ENCODE data around the gene COL13A1.

COL13A1 gene

GRCh38 chr10:69791812-69792211 is 9.9 kb upstream of the COL13A1 start:
- no peak overlapping the region for H3K27ac ChIP-seq (ENCODE audit: low read depth, low read length)

GRCh38 chr10:69792341-69792740 is 9.4 kb upstream of the COL13A1 start:
- Histone ChIP-seq H3K4me3 (ENCODE audit: low read depth, low read length) (no peak overlapping the region), H3K36me3 (ENCODE audit: control insufficient read depth, insufficient read depth, low read length) (no peaks in the 10 kb centered on the region), H3K9ac (ENCODE audit: low read depth, low read length) (no peak overlapping the region), H3K27me3 (ENCODE audit: control insufficient read depth, insufficient read depth, low read length) (no peaks in the 10 kb centered on the region), H3K27ac (ENCODE audit: low read depth, low read length) (no peak overlapping the region), H3K9me3 (ENCODE audit: control insufficient read depth, insufficient read depth, low read length) (no peaks in the 10 kb centered on the region; the same call in 1 of the 2 replicates), H3K4me1 (ENCODE audit: control insufficient read depth, insufficient read depth, low read length) (no peaks in the 10 kb centered on the region)

More at GRCh38 chr10:69791812-69792211, 9.9 kb upstream of the COL13A1 start:
- Histone ChIP-seq H3K4me3 (ENCODE audit: low read depth, low read length) (no peak overlapping the region), H3K9ac (ENCODE audit: low read depth, low read length) (no peak overlapping the region), H3K36me3 (ENCODE audit: control insufficient read depth, insufficient read depth, low read length) (no peaks in the 10 kb centered on the region), H3K9me3 (ENCODE audit: control insufficient read depth, insufficient read depth, low read length) (no peaks in the 10 kb centered on the region; the same call in 1 of the 2 replicates), H3K4me1 (ENCODE audit: control insufficient read depth, insufficient read depth, low read length) (no peaks in the 10 kb centered on the region), H3K27me3 (ENCODE audit: control insufficient read depth, insufficient read depth, low read length) (no peaks in the 10 kb centered on the region)

GRCh38 chr10:69794673-69795072 is 7.0 kb upstream of the COL13A1 start:
- Histone ChIP-seq H3K4me3 (ENCODE audit: low read depth, low read length) (no peak overlapping the region), H3K36me3 (ENCODE audit: control insufficient read depth, insufficient read depth, low read length) (no peaks in the 10 kb centered on the region), H3K9ac (ENCODE audit: low read depth, low read length) (no peak overlapping the region), H3K27me3 (ENCODE audit: control insufficient read depth, insufficient read depth, low read length) (no peaks in the 10 kb centered on the region; the same call in 1 of the 2 replicates), H3K27ac (ENCODE audit: low read depth, low read length) (no peak overlapping the region), H3K4me1 (ENCODE audit: control insufficient read depth, insufficient read depth, low read length) (peaks cover under 1% of the 10 kb centered on the region), H3K9me3 (ENCODE audit: control insufficient read depth, insufficient read depth, low read length) (no peaks in the 10 kb centered on the region; the same call in 1 of the 2 replicates)

GRCh38 chr10:69795242-69795934 is 6.3 kb upstream of the COL13A1 start:
- Histone ChIP-seq H3K36me3 (ENCODE audit: control insufficient read depth, insufficient read depth, low read length) (no peaks in the 10 kb centered on the region), H3K4me3 (ENCODE audit: low read depth, low read length) (no peak overlapping the region), H3K9me3 (ENCODE audit: control insufficient read depth, insufficient read depth, low read length) (no peaks in the 10 kb centered on the region; the same call in 1 of the 2 replicates), H3K4me1 (ENCODE audit: control insufficient read depth, insufficient read depth, low read length) (peaks cover 6% of the 10 kb centered on the region), H3K27ac (ENCODE audit: low read depth, low read length) (no peak overlapping the region), H3K9ac (ENCODE audit: low read depth, low read length) (no peak overlapping the region), H3K27me3 (ENCODE audit: control insufficient read depth, insufficient read depth, low read length) (no peaks in the 10 kb centered on the region; the same call in 1 of the 2 replicates)

GRCh38 chr10:69797959-69798358 is 3.7 kb upstream of the COL13A1 start:
- Histone ChIP-seq H3K9ac (ENCODE audit: low read depth, low read length) (no peak overlapping the region), H3K4me1 (ENCODE audit: control insufficient read depth, insufficient read depth, low read length) (peaks cover 13% of the 10 kb centered on the region), H3K36me3 (ENCODE audit: control insufficient read depth, insufficient read depth, low read length) (no peaks in the 10 kb centered on the region), H3K27me3 (ENCODE audit: control insufficient read depth, insufficient read depth, low read length) (peaks cover 12% of the 10 kb centered on the region), H3K9me3 (ENCODE audit: control insufficient read depth, insufficient read depth, low read length) (no peaks in the 10 kb centered on the region; the same call in 1 of the 2 replicates), H3K27ac (ENCODE audit: low read depth, low read length) (no peak overlapping the region), H3K4me3 (ENCODE audit: low read depth, low read length) (no peak overlapping the region)

GRCh38 chr10:69800109-69800508 is 1.6 kb upstream of the COL13A1 start:
- H3K27me3 ChIP-seq (ENCODE audit: control insufficient read depth, insufficient read depth, low read length): peaks cover 30% of the 10 kb centered on the region
- H3K4me3 ChIP-seq (ENCODE audit: low read depth, low read length): no peak overlapping the region
- no peaks in the 10 kb centered on the region for H3K36me3 ChIP-seq (ENCODE audit: control insufficient read depth, insufficient read depth, low read length)
- H3K27ac ChIP-seq (ENCODE audit: low read depth, low read length): no peak overlapping the region
- H3K9me3 ChIP-seq (ENCODE audit: control insufficient read depth, insufficient read depth, low read length): no peaks in the 10 kb centered on the region; the same call in 1 of the 2 replicates
- peaks cover 21% of the 10 kb centered on the region for H3K4me1 ChIP-seq (ENCODE audit: control insufficient read depth, insufficient read depth, low read length)
- H3K9ac ChIP-seq (ENCODE audit: low read depth, low read length): no peak overlapping the region

- Histone ChIP-seq H3K27me3 (ENCODE audit: control insufficient read depth, insufficient read depth, low read length) (peaks cover 30% of the 10 kb centered on the region), H3K27ac (ENCODE audit: low read depth, low read length) (no peak overlapping the region), H3K36me3 (ENCODE audit: control insufficient read depth, insufficient read depth, low read length) (no peaks in the 10 kb centered on the region), H3K4me3 (ENCODE audit: low read depth, low read length) (peak overlapping the region; percentile 76; the same call in 1 of the 2 replicates), H3K9ac (ENCODE audit: low read depth, low read length) (no peak overlapping the region), H3K4me1 (ENCODE audit: control insufficient read depth, insufficient read depth, low read length) (peaks cover 21% of the 10 kb centered on the region), H3K9me3 (ENCODE audit: control insufficient read depth, insufficient read depth, low read length) (no peaks in the 10 kb centered on the region; the same call in 1 of the 2 replicates)
These were observed 1.0 kb upstream of the COL13A1 start for GRCh38 chr10:69800665-69801064.

GRCh38 chr10:69801094-69801433 is 642 bp upstream of the COL13A1 start:
- H3K9ac ChIP-seq (ENCODE audit: low read depth, low read length): no peak overlapping the region
- H3K27ac ChIP-seq (ENCODE audit: low read depth, low read length): peak overlapping the region; percentile 36
- H3K4me1 ChIP-seq (ENCODE audit: control insufficient read depth, insufficient read depth, low read length): peaks cover 23% of the 10 kb centered on the region
- peaks cover 30% of the 10 kb centered on the region for H3K27me3 ChIP-seq (ENCODE audit: control insufficient read depth, insufficient read depth, low read length)
- H3K4me3 ChIP-seq (ENCODE audit: low read depth, low read length): peak overlapping the region; percentile 76
- no peaks in the 10 kb centered on the region for H3K9me3 ChIP-seq (ENCODE audit: control insufficient read depth, insufficient read depth, low read length)
- H3K36me3 ChIP-seq (ENCODE audit: control insufficient read depth, insufficient read depth, low read length): no peaks in the 10 kb centered on the region

- Histone ChIP-seq H3K4me3 (ENCODE audit: low read depth, low read length) (peak overlapping the region; percentile 76), H3K27me3 (ENCODE audit: control insufficient read depth, insufficient read depth, low read length) (peaks cover 30% of the 10 kb centered on the region), H3K27ac (ENCODE audit: low read depth, low read length) (no peak overlapping the region), H3K9me3 (ENCODE audit: control insufficient read depth, insufficient read depth, low read length) (no peaks in the 10 kb centered on the region), H3K4me1 (ENCODE audit: control insufficient read depth, insufficient read depth, low read length) (peaks cover 28% of the 10 kb centered on the region), H3K9ac (ENCODE audit: low read depth, low read length) (peak overlapping the region; percentile 19; the same call in 1 of the 2 replicates), H3K36me3 (ENCODE audit: control insufficient read depth, insufficient read depth, low read length) (no peaks in the 10 kb centered on the region)
These were observed 887 bp downstream of the COL13A1 start for GRCh38 chr10:69802424-69803161.

GRCh38 chr10:69803809-69804208 is 2.1 kb downstream of the COL13A1 start:
- no peaks in the 10 kb centered on the region for H3K9me3 ChIP-seq (ENCODE audit: control insufficient read depth, insufficient read depth, low read length)
- peak overlapping the region; percentile 76; the same call in 1 of the 2 replicates for H3K4me3 ChIP-seq (ENCODE audit: low read depth, low read length)
- no peak overlapping the region for H3K27ac ChIP-seq (ENCODE audit: low read depth, low read length)
- peaks cover 30% of the 10 kb centered on the region for H3K27me3 ChIP-seq (ENCODE audit: control insufficient read depth, insufficient read depth, low read length)
- no peak overlapping the region for H3K9ac ChIP-seq (ENCODE audit: low read depth, low read length)
- no peaks in the 10 kb centered on the region for H3K36me3 ChIP-seq (ENCODE audit: control insufficient read depth, insufficient read depth, low read length)
- peaks cover 28% of the 10 kb centered on the region for H3K4me1 ChIP-seq (ENCODE audit: control insufficient read depth, insufficient read depth, low read length)

GRCh38 chr10:69804775-69805174 is 3.1 kb downstream of the COL13A1 start:
- H3K27me3 ChIP-seq (ENCODE audit: control insufficient read depth, insufficient read depth, low read length): peaks cover 30% of the 10 kb centered on the region

More at GRCh38 chr10:69804775-69805174, 3.1 kb downstream of the COL13A1 start:
- peaks cover 27% of the 10 kb centered on the region for H3K4me1 ChIP-seq (ENCODE audit: control insufficient read depth, insufficient read depth, low read length)
- H3K36me3 ChIP-seq (ENCODE audit: control insufficient read depth, insufficient read depth, low read length): no peaks in the 10 kb centered on the region
- no peak overlapping the region for H3K27ac ChIP-seq (ENCODE audit: low read depth, low read length)
- H3K9me3 ChIP-seq (ENCODE audit: control insufficient read depth, insufficient read depth, low read length): no peaks in the 10 kb centered on the region
- H3K9ac ChIP-seq (ENCODE audit: low read depth, low read length): no peak overlapping the region
- no peak overlapping the region for H3K4me3 ChIP-seq (ENCODE audit: low read depth, low read length)
